COR-L47 (cell line): Measurements from ENCODE around the gene TRMT1.

ENCODE experiments used
- DNase-seq: peaks from one replicate; lab custom pipeline; 2025; lab: John Stamatoyannopoulos, UW

The TRMT1 gene

GRCh38 chr19:13102416-13102665, 14.2 kb downstream of the TRMT1 start:
- DNase-seq, result no peak

- DNase-seq, result no peak
Measured at GRCh38 chr19:13101590-13102415, 14.7 kb downstream of the TRMT1 start.

GRCh38 chr19:13100841-13101589, 15.5 kb downstream of the TRMT1 start:
- DNase-seq, result no peak

GRCh38 chr19:13100031-13100588, 16.4 kb downstream of the TRMT1 start:
- DNase-seq, result no peak

GRCh38 chr19:13099073-13099999, 17.2 kb downstream of the TRMT1 start:
- peak; percentile 47 for DNase-seq

- DNase-seq, result no peak
Measured at GRCh38 chr19:13098277-13099072, 18.1 kb downstream of the TRMT1 start.

GRCh38 chr19:13097463-13098258, 18.9 kb downstream of the TRMT1 start:
- no peak for DNase-seq

- no peak for DNase-seq
Measured at GRCh38 chr19:13097033-13097462, 19.5 kb downstream of the TRMT1 start.

GRCh38 chr19:13095934-13096927, 20.3 kb downstream of the TRMT1 start:
- DNase-seq, result no peak

GRCh38 chr19:13095393-13095784, 21.2 kb downstream of the TRMT1 start:
- DNase-seq, result no peak

GRCh38 chr19:13094771-13095392, 21.7 kb downstream of the TRMT1 start:
- DNase-seq, result no peak

GRCh38 chr19:13094106-13094504, 22.4 kb downstream of the TRMT1 start:
- peak; percentile 69 for DNase-seq

- peak; percentile 75 for DNase-seq
Measured at GRCh38 chr19:13093407-13094105, 23.0 kb downstream of the TRMT1 start.

GRCh38 chr19:13092606-13093235, 23.8 kb downstream of the TRMT1 start:
- DNase-seq, result no peak

- DNase-seq, result no peak
Measured at GRCh38 chr19:13092158-13092543, 24.4 kb downstream of the TRMT1 start.

GRCh38 chr19:13091400-13092157, 25.0 kb downstream of the TRMT1 start:
- DNase-seq, result peak; percentile 37
